ENCODE data around the gene TSEN15.
"Not testable (repeated sequence)": the region's sequence is repeated elsewhere in the genome, so short reads cannot be mapped to it uniquely, and the experiment has no call there.

TSEN15 gene

DNA sequence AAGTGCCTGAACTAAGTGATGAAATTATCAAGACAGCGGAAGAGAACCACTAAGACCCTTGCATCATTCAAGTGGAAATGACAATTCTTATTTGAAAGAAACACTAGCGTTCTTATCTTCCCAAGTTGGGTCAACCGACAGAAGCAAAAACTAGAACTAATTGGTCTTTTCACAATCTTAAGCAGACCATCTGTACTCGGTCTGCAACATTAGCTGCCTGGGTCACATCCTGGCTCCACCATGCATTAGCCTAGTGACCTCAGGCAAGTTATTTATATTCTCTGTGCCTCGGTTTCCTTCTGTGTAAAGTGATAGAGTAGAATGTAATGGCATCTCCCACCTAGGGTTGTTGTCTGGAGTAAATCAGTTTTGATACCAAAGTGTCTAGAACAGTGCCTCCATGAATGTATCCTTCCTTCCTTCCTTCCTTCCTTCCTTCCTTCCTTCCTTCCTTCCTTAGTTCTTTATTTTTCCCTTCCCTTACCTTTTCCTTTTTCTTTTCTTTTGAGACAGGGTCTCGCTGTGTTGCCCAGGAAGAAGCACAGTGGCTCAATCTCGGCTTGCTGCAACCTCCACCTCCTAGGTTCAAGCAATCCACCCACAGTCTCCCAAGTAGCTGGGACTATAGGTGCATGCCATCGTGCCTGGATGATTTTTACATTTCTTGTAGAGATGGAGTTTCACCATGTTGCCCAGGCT, 20.0 kb upstream of the TSEN15 start:
- DNase-seq (ENCODE audit: low spot score), result no peak

DNA sequence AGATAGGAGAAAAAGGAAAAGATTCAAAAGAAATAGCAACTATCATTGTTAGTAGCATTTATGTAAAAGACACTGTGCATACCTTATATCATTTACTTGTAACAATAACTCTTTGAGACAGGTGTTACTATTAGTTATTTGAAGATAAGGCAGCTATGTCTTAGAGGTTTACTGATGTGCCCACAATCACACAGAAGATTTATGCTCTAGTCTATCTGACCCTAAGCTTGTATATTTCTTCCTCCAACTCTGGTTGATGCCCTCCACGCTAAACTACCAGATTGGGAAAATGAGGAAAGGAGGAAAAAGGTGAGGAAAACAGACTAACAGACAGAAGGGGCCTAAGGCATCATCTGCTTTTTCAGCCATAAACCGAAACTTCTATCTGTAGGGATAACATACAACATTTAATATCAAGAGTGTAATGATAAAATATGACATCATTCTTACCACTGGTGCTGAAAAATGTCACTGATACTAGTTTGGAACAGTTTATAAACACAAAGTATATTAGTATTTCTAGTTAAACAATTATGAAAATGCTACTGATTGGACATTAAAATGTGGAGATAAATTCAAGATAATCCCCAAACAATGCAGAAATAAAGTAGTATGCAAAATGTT, 19.1 kb upstream of the TSEN15 start:
- no peak for DNase-seq (ENCODE audit: low spot score)

DNA sequence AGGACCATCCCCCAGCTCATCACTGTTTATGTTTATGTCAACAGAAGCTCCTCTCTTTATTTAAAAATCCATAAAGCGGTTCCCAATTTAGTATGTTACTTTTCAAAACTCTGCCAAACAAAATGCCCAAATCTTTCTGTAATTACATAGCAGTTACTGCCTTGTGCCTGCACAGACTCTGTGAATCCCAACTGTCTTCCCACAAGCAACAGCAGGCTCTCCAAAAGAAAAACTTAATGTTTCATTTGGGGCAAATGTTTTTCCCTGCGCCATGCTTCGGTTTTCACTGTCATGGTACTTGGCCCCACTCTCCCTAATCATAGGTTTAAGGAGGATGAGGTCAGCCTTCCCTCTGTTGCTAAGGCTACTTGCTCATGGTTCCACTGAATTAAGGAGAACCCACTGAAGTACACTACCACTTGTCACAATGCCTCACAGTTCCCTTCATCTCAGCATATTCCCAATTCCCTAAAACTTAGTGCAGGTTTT, 18.6 kb upstream of the TSEN15 start:
- no peak for DNase-seq (ENCODE audit: low spot score)

DNA sequence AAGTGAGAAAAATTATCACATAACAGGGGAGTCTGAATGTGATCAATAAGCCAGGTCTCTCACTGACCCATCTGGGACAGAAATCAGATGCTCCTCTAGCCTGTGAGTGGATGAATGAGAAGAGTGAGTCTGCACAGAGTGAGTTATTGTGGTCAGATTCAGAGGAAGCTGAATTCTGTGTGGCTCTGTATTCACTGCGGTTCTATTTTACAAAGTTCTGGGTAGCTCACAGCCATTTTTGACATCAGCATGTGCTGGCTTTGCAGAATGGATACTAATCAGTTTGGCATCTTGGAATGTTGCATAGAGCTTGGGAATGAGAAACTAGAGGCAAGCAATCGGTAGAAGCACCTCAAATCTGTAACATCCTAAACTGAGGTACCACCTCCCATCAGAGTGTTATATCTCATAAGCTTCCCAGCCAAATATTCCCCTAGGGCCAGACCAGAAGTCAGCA, 17.8 kb upstream of the TSEN15 start:
- peak; percentile 46 for DNase-seq (ENCODE audit: low spot score)

DNA sequence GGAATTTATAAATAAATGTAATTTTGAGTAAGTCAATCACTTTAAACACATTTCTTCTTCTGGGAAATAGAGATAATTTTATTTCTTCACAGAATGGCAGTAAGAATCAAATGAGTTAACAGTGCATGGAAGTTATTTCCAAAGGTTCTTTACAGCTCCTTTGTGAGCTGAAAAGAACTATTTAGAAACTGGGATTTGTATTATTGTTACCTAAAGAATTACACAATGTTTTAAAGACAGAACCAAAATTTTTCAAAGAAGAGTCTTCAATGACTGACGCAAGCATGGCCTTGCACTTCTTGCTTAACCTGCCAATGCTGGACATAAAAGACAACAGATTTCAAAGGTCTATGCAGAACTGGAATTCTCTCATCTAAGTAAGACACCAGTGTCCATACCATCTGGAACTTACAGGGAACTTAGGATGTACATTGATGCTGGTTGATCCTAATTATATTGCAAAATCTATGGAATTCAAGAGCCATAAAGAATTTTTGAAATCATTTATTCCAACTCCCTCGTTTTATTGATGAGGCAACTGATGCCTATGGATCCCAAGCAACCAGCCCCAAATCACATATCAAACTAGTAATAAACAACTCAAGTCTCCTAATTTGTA, 16.7 kb upstream of the TSEN15 start:
- no peak for DNase-seq (ENCODE audit: low spot score)

DNA sequence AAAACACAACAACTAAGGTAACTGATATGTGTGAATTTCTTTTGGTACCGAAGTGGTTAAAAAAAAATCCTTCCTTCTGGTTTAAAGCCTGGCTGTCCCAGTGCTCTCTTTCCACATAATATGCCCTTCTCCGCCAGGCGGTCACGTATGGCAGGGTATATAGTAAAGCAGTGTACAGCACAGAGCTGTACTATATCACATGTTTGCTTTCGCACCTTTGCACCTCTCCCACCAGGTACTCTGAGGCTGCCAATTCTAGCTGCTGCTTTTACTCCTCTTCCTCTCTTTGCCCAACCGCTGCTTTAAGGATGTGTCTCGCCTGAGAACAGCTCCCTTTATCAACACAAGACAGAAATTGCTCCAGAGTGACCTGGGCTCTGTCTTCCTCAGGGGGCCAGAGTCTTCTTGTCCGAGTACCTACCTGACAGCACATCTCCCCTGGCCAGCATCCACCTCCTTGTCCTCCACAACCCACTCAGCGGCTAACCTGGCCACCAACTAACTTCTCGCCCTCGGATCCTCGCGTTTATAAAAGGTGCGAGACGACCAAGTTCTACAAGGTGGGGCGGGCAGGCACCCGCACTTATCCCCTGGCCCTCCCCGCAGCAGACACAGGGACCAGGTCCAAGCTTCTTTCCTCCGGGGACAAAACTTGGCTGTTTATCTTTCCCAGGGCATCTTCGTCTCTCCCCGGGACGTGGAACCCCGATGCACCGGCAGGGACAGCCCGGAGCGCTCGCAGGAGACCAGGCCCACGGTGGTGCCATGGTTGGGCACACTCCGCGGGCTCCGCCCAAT, 15.6 kb upstream of the TSEN15 start:
- DNase-seq (ENCODE audit: low spot score), result no peak

DNA sequence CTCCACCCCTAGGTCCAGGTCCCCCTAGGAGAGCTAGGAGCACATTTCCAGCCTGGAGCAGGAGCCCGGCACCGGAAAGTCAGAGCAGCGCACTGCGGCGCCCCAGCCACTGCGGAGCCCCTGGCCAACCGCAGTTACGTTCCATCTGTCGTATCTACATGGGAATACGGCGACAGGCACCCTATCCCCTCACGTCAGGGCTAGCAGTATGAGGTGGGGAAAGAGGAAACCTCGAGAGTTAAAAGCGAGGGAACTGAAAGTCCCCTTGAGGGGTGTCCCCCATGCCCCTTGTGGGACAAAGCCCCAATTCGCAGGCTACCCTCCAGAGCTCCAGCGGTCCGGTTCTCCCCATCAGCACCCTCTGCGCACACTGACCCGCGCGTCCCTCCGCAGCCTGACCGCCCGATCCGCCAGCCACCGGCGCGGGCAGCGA, 15.0 kb upstream of the TSEN15 start:
- peak; percentile 60 for DNase-seq (ENCODE audit: low spot score)

DNA sequence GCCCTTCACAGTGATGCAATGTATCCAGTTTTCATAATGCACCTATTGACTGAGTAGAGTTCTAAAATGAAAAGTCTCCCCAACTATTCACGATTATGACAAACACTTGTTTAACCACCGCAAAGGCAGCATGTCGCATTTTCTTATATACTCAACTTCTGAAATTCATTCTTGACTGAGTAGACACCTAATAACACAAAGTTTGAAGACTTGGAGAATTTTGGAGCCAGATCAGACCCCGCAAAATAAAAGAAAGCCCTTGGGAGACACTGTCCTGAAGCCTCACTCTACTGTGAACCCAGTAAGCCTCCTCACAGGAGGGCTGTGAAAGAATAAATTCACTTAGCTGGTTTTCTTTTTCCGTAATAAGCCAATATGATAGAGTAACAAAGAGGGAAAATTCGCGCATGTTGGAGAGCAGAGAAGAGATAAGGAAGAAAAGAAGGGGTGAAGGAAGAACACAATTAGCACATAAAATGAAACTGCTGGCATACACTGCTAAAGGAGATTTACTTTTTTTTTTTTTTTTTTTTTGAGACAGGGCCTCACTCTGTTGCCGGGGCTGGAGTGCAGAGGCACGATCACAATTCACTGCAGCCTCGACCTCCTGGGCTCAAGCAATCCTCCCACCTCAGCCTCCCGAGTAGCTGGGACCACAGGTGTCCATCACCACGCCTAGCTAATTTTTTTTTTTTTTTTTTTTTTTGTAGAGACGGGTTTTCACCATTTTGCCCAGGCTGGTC, 13.5 kb upstream of the TSEN15 start:
- no peak for DNase-seq (ENCODE audit: low spot score)

DNA sequence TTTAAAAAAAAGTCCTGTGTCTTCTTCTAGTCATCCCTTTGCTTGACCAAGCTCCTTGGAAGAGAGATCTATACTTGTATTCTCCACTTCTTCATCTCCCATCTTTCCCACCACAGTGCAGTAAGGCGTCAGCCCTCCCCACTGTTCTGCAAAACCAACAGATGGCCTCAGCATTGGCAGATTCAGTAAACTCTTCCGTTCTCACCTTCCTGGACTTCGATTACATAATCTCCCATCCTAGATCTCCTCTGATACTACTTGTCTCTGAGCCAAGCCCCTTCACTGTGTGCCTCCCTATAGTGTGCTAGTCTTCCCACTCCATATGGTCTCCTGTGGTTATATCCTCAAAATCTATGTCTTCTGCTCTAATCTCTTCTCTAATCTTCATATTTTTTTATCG, 12.4 kb upstream of the TSEN15 start:
- no peak for DNase-seq (ENCODE audit: low spot score)

DNA sequence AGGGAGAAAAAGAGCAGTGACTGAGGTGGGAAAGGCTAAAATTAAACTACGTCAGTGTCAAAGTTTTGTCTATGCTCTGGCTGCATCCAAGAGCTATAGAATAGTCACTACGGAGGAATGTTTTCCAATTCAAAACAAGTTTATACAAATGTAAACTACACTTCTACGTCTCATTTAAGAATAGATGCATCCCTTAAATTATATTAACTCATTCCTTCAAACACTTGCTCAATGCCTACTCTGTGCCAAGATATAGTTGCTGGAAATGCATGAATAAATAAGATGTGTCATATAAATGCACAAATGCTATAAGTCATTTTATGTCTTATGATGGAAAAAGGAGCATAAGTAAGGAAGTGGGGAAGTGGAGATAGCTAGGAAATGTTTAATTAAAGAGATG, 9.8 kb upstream of the TSEN15 start:
- DNase-seq (ENCODE audit: low spot score), result no peak

DNA sequence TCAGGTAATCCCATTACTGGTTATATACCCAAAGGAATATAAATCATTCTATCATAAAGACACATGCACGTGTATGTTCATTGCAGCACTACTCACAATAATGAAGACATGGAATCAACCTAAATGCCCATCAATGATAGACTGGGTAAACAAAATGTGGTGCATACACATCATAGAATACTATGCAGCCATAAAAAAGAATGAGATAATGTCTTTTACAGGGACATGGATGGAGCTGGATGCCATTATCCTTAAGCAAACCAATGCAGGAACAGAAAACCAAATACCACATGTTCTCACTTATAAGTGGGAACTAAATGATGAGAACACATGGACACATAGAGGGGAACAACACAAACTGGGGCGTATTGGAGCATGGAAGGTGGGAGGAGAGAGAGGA, 8.2 kb upstream of the TSEN15 start:
- DNase-seq (ENCODE audit: low spot score), result not testable (repeated sequence)

DNA sequence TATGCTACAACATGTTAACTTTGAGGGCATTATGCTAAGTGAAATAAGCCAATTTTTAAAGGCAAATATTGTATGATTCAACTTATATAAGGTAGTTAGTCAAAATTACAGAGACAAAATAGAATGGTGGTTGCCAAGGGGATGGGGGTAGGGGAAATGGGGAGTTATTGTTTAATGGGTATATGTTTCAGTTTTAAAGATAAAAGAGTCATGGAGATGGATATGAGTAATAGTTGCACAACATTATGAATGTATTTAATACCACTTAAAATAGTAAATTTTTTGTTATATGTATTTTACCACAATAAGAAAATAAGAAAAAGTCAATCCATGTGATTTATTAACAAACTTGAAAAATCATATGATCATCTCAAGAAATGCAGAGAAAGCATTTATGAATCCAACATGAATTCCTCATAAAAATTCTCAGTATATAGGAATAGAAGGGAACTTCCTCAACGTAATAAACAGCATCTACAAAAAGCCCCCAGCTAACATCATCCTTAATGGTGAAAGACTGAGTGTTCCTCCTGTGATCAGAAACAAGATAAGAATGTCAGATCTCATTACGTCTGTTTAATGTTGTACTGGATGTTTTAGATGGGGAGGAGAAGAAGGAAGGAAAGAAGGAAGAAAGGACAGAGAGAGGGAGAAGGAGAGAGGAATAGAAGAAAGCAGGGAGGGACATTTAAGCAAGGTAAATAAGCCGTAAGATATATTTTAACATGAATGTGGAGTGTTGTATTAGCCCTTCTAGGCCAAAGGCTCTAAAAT, 6.7 kb upstream of the TSEN15 start:
- DNase-seq (ENCODE audit: low spot score), result no peak

DNA sequence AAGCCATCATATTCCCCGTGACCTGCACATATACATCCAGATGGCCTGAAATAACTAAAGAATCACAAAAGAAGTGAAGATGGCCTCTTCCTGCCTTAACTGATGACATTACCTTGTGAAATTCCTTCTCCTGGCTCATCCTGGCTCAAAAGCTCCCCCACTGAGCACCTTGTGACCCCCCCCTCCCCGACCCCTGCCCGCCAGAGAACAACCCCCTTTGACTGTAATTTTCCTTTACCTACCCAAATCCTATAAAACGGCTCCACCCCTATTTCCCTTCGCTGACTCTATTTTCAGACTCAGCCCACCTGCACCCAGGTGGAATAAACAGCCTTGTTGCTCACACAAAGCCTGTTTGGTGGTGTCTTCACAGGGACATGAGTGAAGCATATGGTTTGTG, 4.0 kb upstream of the TSEN15 start:
- not testable (repeated sequence) for DNase-seq (ENCODE audit: low spot score)

DNA sequence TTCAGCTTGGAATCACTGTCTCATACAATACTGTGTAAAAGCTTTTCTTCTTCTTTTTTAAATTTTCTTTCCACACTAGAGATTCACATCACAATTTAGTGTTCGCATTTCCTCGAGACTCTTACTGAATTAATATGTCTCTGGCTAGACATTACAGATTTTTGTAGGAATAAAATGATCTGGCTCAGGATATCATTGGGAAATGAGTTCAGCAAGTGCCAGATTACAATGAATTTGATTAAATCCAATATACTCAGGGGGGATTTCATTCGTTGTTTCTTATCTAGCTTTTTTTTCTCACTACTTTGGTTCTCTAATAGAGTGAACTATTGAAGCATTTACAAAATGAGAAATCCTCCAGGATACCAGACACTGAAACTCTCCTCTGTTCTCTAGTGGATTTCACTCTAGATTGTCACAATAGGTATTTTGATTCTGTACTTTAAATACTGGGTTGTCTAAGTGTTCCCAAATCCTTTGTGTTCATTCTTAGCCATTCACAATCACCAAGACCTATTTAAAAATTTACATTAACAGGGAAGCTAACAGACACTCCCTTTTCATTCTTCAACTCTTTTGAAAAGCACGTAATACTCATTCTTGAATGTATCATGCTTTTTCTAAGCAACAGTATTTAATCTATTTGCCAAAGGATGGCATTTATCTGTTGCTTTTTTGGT, 2.8 kb upstream of the TSEN15 start:
- no peak for DNase-seq (ENCODE audit: low spot score)

DNA sequence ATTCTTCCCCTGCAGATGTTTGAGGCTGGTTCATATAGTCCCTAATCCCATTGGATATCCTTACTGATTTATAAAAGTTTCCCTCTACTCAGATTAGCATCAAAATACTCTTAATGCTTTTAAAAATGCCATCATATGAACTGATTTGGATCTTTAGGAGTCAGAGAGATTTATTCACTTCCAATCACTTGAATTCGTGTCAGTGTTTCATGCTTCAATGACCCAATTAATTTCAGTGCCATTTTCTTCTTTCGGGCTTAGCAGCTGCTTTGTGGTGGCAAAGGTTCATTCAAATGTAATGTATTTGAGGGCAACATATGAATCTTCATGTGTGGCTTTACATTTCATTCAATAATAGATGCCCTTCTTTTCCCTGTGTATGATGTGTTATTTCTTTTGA, 2.2 kb upstream of the TSEN15 start:
- DNase-seq (ENCODE audit: low spot score), result no peak

DNA sequence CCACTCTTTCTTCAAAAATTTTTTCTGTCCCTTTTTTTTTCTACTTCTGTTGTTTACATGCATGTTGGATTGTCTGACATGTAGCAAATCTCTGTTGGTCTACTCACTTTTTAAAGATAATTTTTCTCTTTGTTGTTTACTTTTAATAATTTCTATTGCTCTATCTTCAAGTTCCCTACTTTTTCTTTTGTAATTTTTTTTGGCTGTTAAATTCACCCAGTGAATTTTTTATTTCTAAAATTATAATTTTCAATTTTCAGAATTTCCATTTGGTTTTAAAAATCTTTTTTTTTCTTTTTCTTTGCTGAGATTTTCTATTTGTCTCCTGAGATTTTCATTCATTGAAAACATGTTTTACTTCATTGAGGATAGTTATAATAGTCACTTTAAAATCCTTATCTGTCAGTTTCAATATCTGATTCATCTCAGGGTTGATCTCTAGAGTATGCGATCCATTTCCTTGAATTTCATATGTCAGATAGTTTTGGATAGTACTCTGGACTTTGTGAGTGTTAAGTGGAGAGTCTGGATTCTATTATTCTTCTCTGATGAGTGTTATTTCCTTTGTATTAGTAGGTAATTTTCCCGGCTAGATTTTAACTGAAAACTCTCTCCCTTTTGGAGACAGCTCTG, 1.6 kb upstream of the TSEN15 start:
- no peak for DNase-seq (ENCODE audit: low spot score)

DNA sequence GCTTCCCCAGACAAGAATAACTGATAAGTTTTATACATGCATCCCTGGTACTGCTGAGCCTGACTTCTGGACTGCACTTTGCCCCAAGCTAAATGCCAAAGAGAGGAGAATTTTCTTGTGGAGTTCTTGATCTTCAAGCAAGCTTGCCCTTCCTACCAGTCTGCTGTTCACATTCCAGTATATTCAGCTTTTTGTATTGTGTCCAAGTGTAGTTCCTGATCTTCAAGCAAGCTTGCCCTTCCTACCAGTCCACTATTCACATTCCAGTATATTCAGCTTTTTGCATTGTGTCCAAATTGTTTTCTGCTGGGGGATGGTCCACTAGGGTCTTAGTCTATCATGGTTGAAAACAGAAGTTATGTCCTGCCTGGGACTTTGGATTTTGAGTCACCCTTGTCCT, 894 bp upstream of the TSEN15 start:
- DNase-seq (ENCODE audit: low spot score), result no peak

DNA sequence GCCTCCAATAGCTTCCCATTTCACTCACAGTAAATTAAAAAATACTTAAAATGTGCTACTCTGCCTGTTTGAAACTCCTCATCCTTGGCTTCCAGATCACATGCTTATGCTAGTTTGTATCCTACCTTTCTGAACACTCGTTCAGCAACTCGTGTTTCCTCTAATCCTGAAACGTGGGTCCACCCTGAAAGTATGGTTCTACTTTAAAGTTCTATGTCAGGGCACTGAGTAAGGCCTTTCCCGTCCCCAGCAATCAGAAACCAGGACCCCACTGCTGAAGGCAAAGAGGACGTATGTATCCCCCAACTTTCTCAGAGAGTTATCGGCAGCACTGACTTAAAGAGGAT, 419 bp upstream of the TSEN15 start:
- no peak for DNase-seq (ENCODE audit: low spot score)

DNA sequence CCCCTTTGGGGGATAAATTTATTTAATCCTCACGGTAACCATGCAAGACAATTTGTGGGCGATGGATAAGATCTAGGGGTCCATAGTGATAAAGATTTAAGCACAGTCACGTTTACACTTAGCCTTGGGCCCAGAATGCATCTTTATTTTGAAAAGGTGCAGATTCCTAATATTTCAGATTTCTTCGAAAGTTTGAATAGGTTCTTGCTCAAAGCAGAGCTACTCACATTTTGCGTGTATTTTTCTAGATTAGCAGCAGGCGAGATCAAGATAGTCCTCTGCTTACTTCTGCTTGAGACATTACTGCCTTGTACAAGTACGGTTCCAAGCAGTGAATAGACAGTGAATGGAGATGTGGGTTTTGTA, 647 bp downstream of the TSEN15 start:
- DNase-seq (ENCODE audit: low spot score), result no peak

DNA sequence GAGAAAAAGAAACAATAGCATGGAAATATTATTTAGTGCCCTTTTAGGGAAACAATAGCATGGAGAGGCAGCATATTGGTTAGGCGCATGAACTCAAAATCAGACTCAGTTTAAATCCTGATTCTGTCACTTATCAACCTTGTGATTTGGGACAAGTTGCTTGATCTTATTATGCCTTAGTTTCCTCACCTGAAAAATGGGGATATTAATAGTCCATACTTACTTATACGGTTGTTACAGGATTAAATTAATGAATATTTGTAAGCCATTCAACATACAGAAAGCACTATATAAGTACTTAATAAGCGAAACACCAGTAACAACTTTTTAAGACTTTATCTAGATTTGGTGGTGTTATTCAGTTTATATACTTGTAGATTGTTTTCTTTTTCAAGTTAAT, 1.2 kb downstream of the TSEN15 start:
- DNase-seq (ENCODE audit: low spot score), result no peak
